H9 (cell line): ENCODE results near the gene CERS1. TPM values are rescaled to one million over a fixed set of nuclear protein-coding genes. Genes with fewer than 3 reads are reported as not detected.

Source experiments
- DNase-seq: peaks from one replicate; pipeline ENCODE4 v3.0.0-alpha.2; 2017
- H2AFZ ChIP-seq: one replicate; pipeline ENCODE4 v1.6.1; 2013; ENCODE audit warnings: mild to moderate bottlenecking, low read length, control low read depth, moderate library complexity
- H2AK5ac ChIP-seq: 2 replicates; pipeline ENCODE4 v1.6.1; 2013; ENCODE audit warnings: low read length, control low read depth, mixed read lengths; ENCODE audit not compliant: insufficient read length
- H2BK120ac ChIP-seq: one replicate; pipeline ENCODE4 v1.6.1; 2013; ENCODE audit warnings: low read depth, mild to moderate bottlenecking, low read length, control low read depth, inconsistent platforms; ENCODE audit not compliant: poor library complexity, severe bottlenecking
- H2BK12ac ChIP-seq: 2 replicates; pipeline ENCODE4 v1.6.1; 2013; ENCODE audit warnings: low read length, control low read depth, mixed read lengths, low read depth; ENCODE audit not compliant: insufficient read length
- H2BK15ac ChIP-seq: 2 replicates; pipeline ENCODE4 v1.6.1; 2013; ENCODE audit warnings: low read depth, low read length, control low read depth
- H2BK20ac ChIP-seq: one replicate; pipeline ENCODE4 v1.6.1; 2013; ENCODE audit warnings: low read depth, mild to moderate bottlenecking, low read length, control low read depth, inconsistent platforms; ENCODE audit not compliant: poor library complexity, severe bottlenecking
- H2BK5ac ChIP-seq: 2 replicates; pipeline ENCODE4 v1.6.1; 2013; ENCODE audit warnings: low read length, control low read depth, mixed read lengths; ENCODE audit not compliant: insufficient read length
- H3K14ac ChIP-seq: 2 replicates; pipeline ENCODE4 v1.6.1; 2013; ENCODE audit warnings: low read length, control low read depth; ENCODE audit not compliant: insufficient read depth
- H3K18ac ChIP-seq: 2 replicates; pipeline ENCODE4 v1.6.1; 2013; ENCODE audit warnings: low read depth, mild to moderate bottlenecking, mixed read lengths, low read length, control low read depth; ENCODE audit not compliant: insufficient read length
- H3K23ac ChIP-seq: 2 replicates; pipeline ENCODE4 v1.6.1; 2013; ENCODE audit warnings: low read length, control low read depth, mixed read lengths, low read depth; ENCODE audit not compliant: insufficient read length
- H3K23me2 ChIP-seq: 2 replicates; pipeline ENCODE4 v1.6.1; 2013; ENCODE audit warnings: low read depth, mild to moderate bottlenecking, mixed read lengths, low read length, control low read depth; ENCODE audit not compliant: insufficient read length, poor library complexity, severe bottlenecking
- H3K27ac ChIP-seq: 2 replicates; pipeline ENCODE4 v1.5.1; 2013; ENCODE audit warnings: low read length, control low read depth, mixed read lengths, low read depth; ENCODE audit not compliant: insufficient read length
- H3K27me3 ChIP-seq: 2 replicates; pipeline ENCODE4 v1.6.1; 2013; ENCODE audit warnings: low read length, control low read depth, inconsistent platforms; ENCODE audit not compliant: insufficient read depth
- H3K4ac ChIP-seq: 2 replicates; pipeline ENCODE4 v1.6.1; 2013; ENCODE audit warnings: low read depth, mild to moderate bottlenecking, control low read depth, inconsistent platforms, low read length, moderate library complexity
- H3K4me1 ChIP-seq: 2 replicates; pipeline ENCODE4 v1.6.1; 2013; ENCODE audit warnings: low read length, control low read depth, inconsistent platforms; ENCODE audit not compliant: insufficient read depth
- H3K4me2 ChIP-seq: 2 replicates; pipeline ENCODE4 v1.6.1; 2013; ENCODE audit warnings: low read length, control low read depth, mixed read lengths; ENCODE audit not compliant: insufficient read length, insufficient read depth
- H3K56ac ChIP-seq: 2 replicates; pipeline ENCODE4 v1.6.1; 2013; ENCODE audit warnings: low read depth, mild to moderate bottlenecking, mixed read lengths, low read length, control low read depth; ENCODE audit not compliant: insufficient read length
- H3K79me1 ChIP-seq: 2 replicates; pipeline ENCODE4 v1.6.1; 2013; ENCODE audit warnings: low read depth, mild to moderate bottlenecking, moderate library complexity, low read length, control low read depth, inconsistent platforms; ENCODE audit not compliant: insufficient read depth, poor library complexity, severe bottlenecking
- H3K79me2 ChIP-seq: 2 replicates; pipeline ENCODE4 v1.6.1; 2013; ENCODE audit warnings: low read length, control low read depth, inconsistent platforms; ENCODE audit not compliant: insufficient read depth
- H3K9ac ChIP-seq: 2 replicates; pipeline ENCODE4 v1.6.1; 2013; ENCODE audit warnings: low read length, control low read depth, mixed read lengths; ENCODE audit not compliant: insufficient read length; ENCODE audit errors: extremely low read depth
- H3K9me3 ChIP-seq: one replicate; pipeline ENCODE4 v1.6.1; 2013; ENCODE audit warnings: low read depth, low read length, inconsistent platforms; ENCODE audit not compliant: control insufficient read depth
- H3T11ph ChIP-seq: one replicate; pipeline ENCODE4 v1.6.1; 2013; ENCODE audit warnings: mild to moderate bottlenecking, low read length, control low read depth, inconsistent platforms
- H4K20me1 ChIP-seq: one replicate; pipeline ENCODE4 v1.6.1; 2013; ENCODE audit not compliant: control insufficient read depth, insufficient read length, insufficient read depth
- H4K5ac ChIP-seq: 2 replicates; pipeline ENCODE4 v1.6.1; 2013; ENCODE audit warnings: low read depth, mild to moderate bottlenecking, mixed read lengths, low read length, control low read depth; ENCODE audit not compliant: insufficient read length
- H4K8ac ChIP-seq: replicated peaks from 2 replicates; pipeline ENCODE4 v1.6.1; 2013; ENCODE audit warnings: low read length, control low read depth, mixed read lengths, low read depth; ENCODE audit not compliant: insufficient read length
- H4K91ac ChIP-seq: 2 replicates; pipeline ENCODE4 v1.6.1; 2013; ENCODE audit warnings: low read depth, mild to moderate bottlenecking, moderate library complexity, mixed read lengths, low read length, control low read depth; ENCODE audit not compliant: insufficient read length
- H3K27ac Mint-ChIP-seq, 3 experiments: 2 replicates in 2 of 3; 3 replicates in 1 of 3; pipeline ENCODE4 v1.8.0; 2020 to 2021; ENCODE audit warnings: mixed read lengths in 3 of 3, mild to moderate bottlenecking in 1 of 3, moderate library complexity in 1 of 3
- H3K27me3 Mint-ChIP-seq: 2 replicates; pipeline ENCODE4 v1.8.0; 2021; ENCODE audit warnings: low read depth, mild to moderate bottlenecking, moderate library complexity, mixed read lengths
- H3K36me3 Mint-ChIP-seq, 3 experiments: 2 replicates in 2 of 3; 3 replicates in 1 of 3; pipeline ENCODE4 v1.8.0; 2020 to 2021; ENCODE audit warnings: low read depth in 3 of 3, mixed read lengths in 3 of 3; ENCODE audit not compliant: insufficient read depth in 1 of 3
- H3K4me1 Mint-ChIP-seq, 2 experiments: 2 replicates each; pipeline ENCODE4 v1.8.0; 2020; ENCODE audit warnings: mixed read lengths in 2 of 2
- H3K4me3 Mint-ChIP-seq, 2 experiments: 2 replicates in 1 of 2; 3 replicates in 1 of 2; pipeline ENCODE4 v1.8.0; 2020 to 2021; ENCODE audit warnings: mild to moderate bottlenecking in 2 of 2, mixed read lengths in 2 of 2, moderate library complexity in 1 of 2
- H3K9me3 Mint-ChIP-seq, 2 experiments: 2 replicates in 1 of 2; 3 replicates in 1 of 2; pipeline ENCODE4 v1.8.0; 2020; ENCODE audit warnings: mild to moderate bottlenecking in 2 of 2, mixed read lengths in 2 of 2, moderate library complexity in 1 of 2
- WGBS: extraction: QIAGEN DNeasy Blood & Tissue Kit; methylation state at CpG from one replicate; pipeline ENCODE4 v1.1.7; 2013; ENCODE audit warnings: missing lambda C conversion rate, low lambda C conversion rate, mixed read lengths; ENCODE audit not compliant: insufficient read length; ENCODE audit errors: extremely low coverage; 5-methylcytosine and 5-hydroxymethylcytosine counted together
- total RNA-seq: library from RNA; stranded (reverse); gene quantifications from 2 replicates; pipeline ENCODE4 v1.2.1, GENCODE V29; 2021
- TF ChIP-seq, protein P1 (sequence below): fragments of 200-600 bp; sonication (generic); conservative IDR thresholded peaks from 3 replicates; pipeline ENCODE4 v1.8.0; 2021; ENCODE audit warnings: antibody characterized with exemption, mild to moderate bottlenecking

Gene CERS1
- total RNA-seq, 1 experiment from 2014 or later, result 19.3 TPM

DNA sequence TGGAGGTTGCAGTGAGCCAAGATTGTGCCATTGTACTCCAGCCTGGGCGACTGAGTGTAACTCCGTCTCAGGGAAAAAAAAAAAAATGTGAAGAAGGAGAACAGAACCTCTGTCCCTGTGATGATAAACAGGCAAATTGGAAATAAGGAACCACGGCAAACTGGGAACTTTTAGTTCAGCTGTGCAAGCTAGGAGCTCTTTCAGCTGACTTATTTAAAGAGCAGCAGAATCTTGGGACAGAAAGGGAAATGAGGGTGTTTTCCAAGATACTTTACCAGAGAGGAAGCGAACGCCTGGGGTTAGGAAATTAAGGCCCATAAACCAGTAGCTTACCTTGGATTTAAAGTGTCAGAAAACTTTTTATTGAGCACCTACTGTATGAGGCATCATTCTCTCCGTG lies 67.2 kb downstream of the CERS1 start:
- H4K8ac ChIP-seq, result no peak overlapping the region
- DNase-seq, result no peak
- H3K9ac ChIP-seq, result no peak overlapping the region
- H3K4me1 Mint-ChIP-seq, result peaks cover 8 to 11% of the 10 kb centered on the region in 2 experiments
- H3K27ac Mint-ChIP-seq, result no peak overlapping the region
- no peak overlapping the region for H3K18ac ChIP-seq
- H3K23me2 ChIP-seq, result peaks cover 8% of the 10 kb centered on the region
- H4K20me1 ChIP-seq, result no peaks in the 10 kb centered on the region
- H3K14ac ChIP-seq, result no peak overlapping the region
- TF ChIP-seq, protein P1, sequence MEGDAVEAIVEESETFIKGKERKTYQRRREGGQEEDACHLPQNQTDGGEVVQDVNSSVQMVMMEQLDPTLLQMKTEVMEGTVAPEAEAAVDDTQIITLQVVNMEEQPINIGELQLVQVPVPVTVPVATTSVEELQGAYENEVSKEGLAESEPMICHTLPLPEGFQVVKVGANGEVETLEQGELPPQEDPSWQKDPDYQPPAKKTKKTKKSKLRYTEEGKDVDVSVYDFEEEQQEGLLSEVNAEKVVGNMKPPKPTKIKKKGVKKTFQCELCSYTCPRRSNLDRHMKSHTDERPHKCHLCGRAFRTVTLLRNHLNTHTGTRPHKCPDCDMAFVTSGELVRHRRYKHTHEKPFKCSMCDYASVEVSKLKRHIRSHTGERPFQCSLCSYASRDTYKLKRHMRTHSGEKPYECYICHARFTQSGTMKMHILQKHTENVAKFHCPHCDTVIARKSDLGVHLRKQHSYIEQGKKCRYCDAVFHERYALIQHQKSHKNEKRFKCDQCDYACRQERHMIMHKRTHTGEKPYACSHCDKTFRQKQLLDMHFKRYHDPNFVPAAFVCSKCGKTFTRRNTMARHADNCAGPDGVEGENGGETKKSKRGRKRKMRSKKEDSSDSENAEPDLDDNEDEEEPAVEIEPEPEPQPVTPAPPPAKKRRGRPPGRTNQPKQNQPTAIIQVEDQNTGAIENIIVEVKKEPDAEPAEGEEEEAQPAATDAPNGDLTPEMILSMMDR, result no peak
- no peak overlapping the region for H2BK15ac ChIP-seq
- H4K5ac ChIP-seq, result no peak overlapping the region
- H4K91ac ChIP-seq, result no peak overlapping the region
- no peak overlapping the region for H2BK20ac ChIP-seq
- no peak overlapping the region for H3T11ph ChIP-seq
- H3K79me1 ChIP-seq, result no peaks in the 10 kb centered on the region
- no peak overlapping the region for H2BK120ac ChIP-seq
- H3K79me2 ChIP-seq, result peaks cover 10% of the 10 kb centered on the region; the same call in 1 of the 2 replicates
- no peak overlapping the region for H3K27ac ChIP-seq
- no CpG with 5 or more reads among the region's 6 CpGs for WGBS
- H2AFZ ChIP-seq, result no peak overlapping the region
- H2BK5ac ChIP-seq, result no peak overlapping the region
- peaks cover 57% of the 10 kb centered on the region for H3K27me3 Mint-ChIP-seq
- peaks cover 3% of the 10 kb centered on the region; the same call in 1 of the 2 replicates for H3K27me3 ChIP-seq
- no peak overlapping the region for H3K4me2 ChIP-seq
- H3K56ac ChIP-seq, result no peak overlapping the region
- no peak overlapping the region for H3K4me3 Mint-ChIP-seq
- no peaks in the 10 kb centered on the region for H3K9me3 ChIP-seq
- no peak overlapping the region for H3K23ac ChIP-seq
- no peak overlapping the region for H2AK5ac ChIP-seq
- peaks cover 13% of the 10 kb centered on the region in 2 experiments for H3K9me3 Mint-ChIP-seq
- H3K4ac ChIP-seq, result no peak overlapping the region
- no peaks in the 10 kb centered on the region for H3K4me1 ChIP-seq
- peaks cover 0 to 8% (median 6%) of the 10 kb centered on the region in 3 experiments; a peak in 5 of 7 replicates for H3K36me3 Mint-ChIP-seq
- H2BK12ac ChIP-seq, result no peak overlapping the region

Other genes with a start within 250 kb of the CERS1 start
- 19.0 and 19.1 TPM in 2 replicates for gene CRTC1, start 212.5 kb downstream of the CERS1 start, total RNA-seq
- 0.15 TPM in 1 of 2 replicates, not detected in the other for gene COMP, start 104.9 kb downstream of the CERS1 start, total RNA-seq
- 83.3 and 85.4 TPM in 2 replicates for gene UPF1, start 64.2 kb downstream of the CERS1 start, total RNA-seq
- gene COPE, start 23.2 kb upstream of the CERS1 start, total RNA-seq, result 185 and 198 TPM in 2 replicates
- 52.3 and 52.4 TPM in 2 replicates for gene DDX49, start 23.6 kb upstream of the CERS1 start, total RNA-seq
- gene HOMER3, start 45.1 kb upstream of the CERS1 start, total RNA-seq, result 19.6 and 20.2 TPM in 2 replicates
- 95.2 and 102 TPM in 2 replicates for gene SUGP2, start 137.4 kb upstream of the CERS1 start, total RNA-seq
- 66.5 and 69.0 TPM in 2 replicates for gene ARMC6, start 137.4 kb upstream of the CERS1 start, total RNA-seq
- gene SLC25A42, start 167.8 kb upstream of the CERS1 start, total RNA-seq, result 3.6 and 3.7 TPM in 2 replicates
- gene TMEM161A, start 242.3 kb upstream of the CERS1 start, total RNA-seq, result 40.9 and 41.7 TPM in 2 replicates